HG03095 (cell line): Measurements from ENCODE around the gene MAST1.
"Not testable (repeated sequence)": the region's sequence is repeated elsewhere in the genome, so short reads cannot be mapped to it uniquely, and the experiment has no call there.

Experiments used
- ATAC-seq: cut with Tn5 transposase; IDR thresholded peaks from one replicate; pipeline ENCODE4 v1.9.1; 2021; ENCODE audit warnings: moderate library complexity; ENCODE audit not compliant: unreplicated experiment

MAST1 gene

GRCh38 chr19:12800923-12801465 lies 37.3 kb upstream of the MAST1 start:
- ATAC-seq = no peak

- no peak for ATAC-seq
Measured at GRCh38 chr19:12801466-12802266, 36.6 kb upstream of the MAST1 start, which contains the start of the genes PRDX2 and THSD8. Gene PRDX2, minus strand, starts transcription at chr19:12801800. Its CDS starts 539 bp downstream, at chr19:12801261. Gene THSD8, plus strand, starts transcription at chr19:12802069. Its CDS starts 3 bp downstream, at chr19:12802072.

GRCh38 chr19:12802267-12803106 lies 35.8 kb upstream of the MAST1 start:
- no peak for ATAC-seq

- no peak for ATAC-seq
Measured at GRCh38 chr19:12804051-12804450, 34.3 kb upstream of the MAST1 start.

- peak; percentile 55 for ATAC-seq
Measured at GRCh38 chr19:12806242-12807081, 31.9 kb upstream of the MAST1 start, which contains the start of gene RNASEH2A. Gene RNASEH2A, plus strand, starts transcription at chr19:12806584. Its CDS starts 90 bp downstream, at chr19:12806674.

GRCh38 chr19:12815088-12815487 lies 23.2 kb upstream of the MAST1 start:
- ATAC-seq = no peak

- not testable (repeated sequence) for ATAC-seq
Measured at GRCh38 chr19:12817188-12817587, 21.1 kb upstream of the MAST1 start.

GRCh38 chr19:12817810-12818209 lies 20.5 kb upstream of the MAST1 start:
- not testable (repeated sequence) for ATAC-seq

GRCh38 chr19:12821761-12822160 lies 16.6 kb upstream of the MAST1 start:
- no peak for ATAC-seq

- no peak for ATAC-seq
Measured at GRCh38 chr19:12825254-12826131, 12.8 kb upstream of the MAST1 start.

GRCh38 chr19:12828494-12828893 lies 9.8 kb upstream of the MAST1 start:
- ATAC-seq = no peak

- no peak for ATAC-seq
Measured at GRCh38 chr19:12833418-12833737, 4.9 kb upstream of the MAST1 start.

GRCh38 chr19:12833738-12834565 lies 4.4 kb upstream of the MAST1 start:
- ATAC-seq = no peak

GRCh38 chr19:12834566-12834943 lies 3.8 kb upstream of the MAST1 start, which contains the start of gene RTBDN:
Gene RTBDN, minus strand, starts transcription at chr19:12834579. Its CDS starts 4,600 bp downstream, at chr19:12829979.
- ATAC-seq = no peak

GRCh38 chr19:12834976-12835757 lies 3.1 kb upstream of the MAST1 start:
- ATAC-seq = no peak

- ATAC-seq = no peak
Measured at GRCh38 chr19:12836529-12836863, 1.8 kb upstream of the MAST1 start.

- no peak for ATAC-seq
Measured at GRCh38 chr19:12837225-12837624, 1.1 kb upstream of the MAST1 start.
